HEK293 (cell line): ENCODE results near the gene CPEB2.

ENCODE experiments used
- AEBP2 ChIP-seq: fragments of 450-650 bp; formaldehyde crosslinking; IDR thresholded peaks from 2 replicates; pipeline ENCODE4 v1.5.1; 2016; ENCODE audit warnings: missing biosample characterization, missing genetic modification characterization, borderline replicate concordance
- KLF16 ChIP-seq: fragments of 450-650 bp; formaldehyde crosslinking; IDR thresholded peaks from 2 replicates; pipeline ENCODE4 v1.5.1; 2017; ENCODE audit warnings: missing biosample characterization, missing genetic modification characterization
- MEIS1 ChIP-seq: sonication (generic); formaldehyde crosslinking; IDR thresholded peaks from 2 replicates; pipeline ENCODE4 v1.8.1; 2022; ENCODE audit warnings: missing genetic modification reagents, mild to moderate bottlenecking, borderline replicate concordance
- ZBTB21 ChIP-seq: fragments of 450-650 bp; formaldehyde crosslinking; IDR thresholded peaks from 2 replicates; pipeline ENCODE4 v1.5.1; 2017; ENCODE audit warnings: missing biosample characterization, missing genetic modification characterization
- ZNF138 ChIP-seq: fragments of 450-650 bp; formaldehyde crosslinking; IDR thresholded peaks from 2 replicates; pipeline ENCODE4 v1.5.1; 2016; ENCODE audit warnings: missing biosample characterization, missing genetic modification characterization, borderline replicate concordance
- ZNF24 ChIP-seq: fragments of 450-650 bp; formaldehyde crosslinking; IDR thresholded peaks from 2 replicates; pipeline ENCODE4 v1.5.1; 2016; ENCODE audit warnings: missing biosample characterization, missing genetic modification characterization
- ZNF366 ChIP-seq: fragments of 450-650 bp; formaldehyde crosslinking; conservative IDR thresholded peaks from 2 replicates; pipeline ENCODE4 v1.5.1; 2016; ENCODE audit warnings: missing biosample characterization, missing genetic modification characterization
- ZNF629 ChIP-seq: fragments of 450-650 bp; formaldehyde crosslinking; IDR thresholded peaks from 2 replicates; pipeline ENCODE4 v1.5.1; 2017; ENCODE audit warnings: missing biosample characterization, missing genetic modification characterization

GRCh38 chr4:15031993-15032675 is 29.9 kb downstream of the CPEB2 start:
- TF ChIP-seq ZNF629 (no peak), ZNF138 (tag by site-specific recombination) (no peak), ZBTB21 (tag by site-specific recombination) (no peak), ZNF366 (tag by site-specific recombination) (no peak), MEIS1 (CRISPR knock-in tag) (no peak), KLF16 (tag by site-specific recombination) (no peak), ZNF24 (tag by site-specific recombination) (no peak), AEBP2 (no peak)
